Measurements from ENCODE around the gene NOTCH2.
A peak's percentile ranks its signal among the peaks of the same experiment; 100 is the strongest.

NOTCH2 gene

DNA sequence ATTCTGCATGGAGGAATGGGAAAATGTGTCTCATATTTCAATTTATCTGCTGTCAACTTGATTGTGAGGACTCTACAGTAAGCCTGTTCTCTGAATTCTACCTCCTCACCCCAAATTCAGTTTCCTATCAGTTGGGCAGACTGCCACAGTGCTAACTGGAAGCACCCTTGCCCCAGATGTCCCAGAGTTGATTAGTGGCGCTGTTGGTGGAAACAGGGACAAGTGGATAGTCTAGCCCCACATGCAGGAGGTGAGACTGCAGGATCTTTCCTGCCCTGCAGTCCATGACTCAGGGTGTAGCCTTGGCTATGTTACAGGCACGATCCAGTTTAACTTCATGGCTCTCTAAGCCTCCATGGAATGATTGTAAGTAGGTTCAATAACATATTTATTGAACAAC is 195.3 kb downstream of the NOTCH2 start:
- DNase-seq (ENCODE audit: low spot score) = no peak

DNA sequence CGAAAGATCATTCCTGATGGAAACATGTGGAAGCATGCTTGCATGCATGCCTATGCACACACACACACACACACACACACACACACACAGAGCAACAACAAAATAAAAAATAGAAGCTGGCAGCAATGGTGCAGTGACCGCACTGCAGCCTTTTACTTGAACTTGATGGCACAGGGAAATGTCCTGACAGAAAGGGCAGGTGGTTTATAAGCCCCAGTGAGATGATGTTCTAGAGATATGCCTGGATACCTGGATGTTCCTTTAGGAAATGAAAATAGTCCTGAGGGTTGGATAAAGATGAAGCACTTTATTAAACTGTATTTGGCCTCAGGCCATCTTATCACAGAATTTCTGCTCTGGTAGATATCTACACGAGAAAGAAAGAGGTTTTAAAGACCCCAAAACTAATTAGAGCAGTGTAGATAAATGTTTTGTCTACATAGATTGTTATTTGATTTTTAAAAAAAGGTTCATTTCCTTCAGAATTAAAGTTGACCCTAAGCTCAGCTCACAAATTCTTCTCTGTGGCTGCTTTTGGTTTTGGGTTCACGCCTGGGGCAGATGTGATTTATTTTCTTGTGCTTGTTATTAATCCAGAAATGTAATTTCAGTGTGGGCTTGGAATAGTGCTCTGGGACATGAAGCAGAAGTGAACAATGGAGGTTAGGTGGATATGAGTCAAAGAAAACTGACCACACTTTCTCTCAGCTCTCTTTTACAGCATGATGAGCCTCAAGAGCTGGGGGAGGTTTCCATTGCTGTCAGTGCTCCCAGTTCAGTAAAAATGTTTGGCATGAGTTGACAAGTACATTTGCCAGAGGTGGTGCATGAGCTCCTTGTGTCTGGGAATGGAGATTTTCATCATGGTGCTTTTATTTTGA is 196.1 kb downstream of the NOTCH2 start:
- DNase-seq (ENCODE audit: low spot score) = no peak

DNA sequence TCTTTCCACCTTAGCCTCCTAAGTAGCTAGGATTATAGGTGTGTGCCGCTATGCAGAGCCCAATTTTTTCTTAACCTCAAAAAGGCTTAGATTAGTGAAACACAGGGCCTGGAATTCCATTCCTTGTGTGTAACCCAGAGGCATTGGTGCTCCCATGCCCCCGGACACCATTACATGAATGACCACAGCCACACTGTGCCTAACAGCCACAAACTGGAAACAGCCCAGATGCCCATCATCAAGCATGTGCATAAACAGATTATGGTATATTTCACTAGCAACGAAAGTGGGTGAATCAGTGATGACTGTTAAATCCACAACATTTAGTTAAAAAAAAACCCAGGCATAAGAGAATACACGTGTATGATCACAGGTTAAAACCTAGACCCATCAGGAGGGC is 197.6 kb downstream of the NOTCH2 start:
- DNase-seq (ENCODE audit: low spot score) = no peak

DNA sequence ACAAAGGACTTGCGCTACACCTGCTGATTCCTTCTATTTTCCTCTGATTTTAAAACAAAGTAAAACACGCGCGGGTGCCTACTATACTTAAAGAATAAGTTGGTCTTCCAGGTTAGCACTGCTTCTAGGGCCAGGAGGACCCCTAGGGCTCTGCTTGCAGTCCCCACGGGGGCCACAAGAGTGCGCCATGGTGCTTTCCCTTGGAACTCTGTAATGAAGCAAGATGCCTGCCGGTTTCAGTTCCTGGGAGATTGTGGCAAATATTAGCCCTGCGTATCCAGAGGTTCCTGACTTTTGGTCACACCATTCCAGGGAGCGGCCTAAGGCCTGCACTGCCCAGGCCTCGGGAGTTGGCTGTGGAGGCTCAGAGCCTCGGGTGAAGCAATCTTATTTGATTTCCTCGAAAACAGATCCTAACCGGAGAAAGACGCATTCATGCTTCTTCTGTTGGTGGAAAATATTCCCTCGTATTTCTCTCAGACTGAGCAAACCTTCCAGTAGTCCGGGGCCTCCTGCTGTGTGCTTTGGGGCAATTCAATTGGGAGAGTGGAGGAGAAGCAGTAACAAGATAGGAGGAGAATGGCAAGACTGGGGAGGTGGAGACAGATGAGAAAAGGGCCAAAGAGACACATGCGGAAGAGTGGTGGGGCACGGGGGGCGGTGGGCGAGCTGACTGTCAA is 198.4 kb downstream of the NOTCH2 start:
- DNase-seq (ENCODE audit: low spot score) = peak; percentile 47

DNA sequence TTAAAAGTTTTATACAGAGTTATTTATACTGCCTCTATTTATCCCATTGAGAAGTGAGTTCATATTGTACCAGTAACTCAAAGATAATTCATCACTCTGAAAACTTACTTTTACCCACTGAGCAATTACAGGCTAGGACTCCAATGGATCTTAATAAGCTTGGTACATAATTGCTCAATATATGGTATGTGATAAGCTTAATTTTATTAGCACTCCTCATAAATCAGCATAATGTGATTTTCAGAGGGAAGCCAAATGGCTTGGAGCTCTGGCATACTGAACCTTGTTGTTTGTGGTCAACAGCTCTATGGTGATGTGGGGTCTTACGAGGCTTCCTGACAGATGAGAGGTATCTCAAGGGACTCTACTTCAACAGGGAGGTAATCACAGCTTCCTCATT is 199.5 kb downstream of the NOTCH2 start:
- no peak for DNase-seq (ENCODE audit: low spot score)

DNA sequence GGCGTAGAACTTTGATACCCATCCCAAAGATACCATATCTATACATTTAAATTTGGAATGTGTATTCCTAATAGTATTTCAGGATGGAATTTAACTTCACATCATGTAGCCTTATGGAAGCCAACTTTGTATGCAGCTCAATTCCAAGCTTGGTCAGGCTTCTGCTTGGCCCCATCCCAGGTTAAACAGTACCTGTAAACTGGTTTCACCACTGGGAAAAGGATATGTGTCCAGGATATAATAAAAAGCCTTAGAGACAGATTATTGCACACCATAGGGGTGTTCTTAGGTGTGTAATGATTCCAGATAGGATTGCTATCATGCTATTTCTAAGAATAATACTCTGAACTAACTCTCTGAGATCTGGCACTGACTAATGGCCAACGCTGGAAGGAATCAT is 201.3 kb downstream of the NOTCH2 start:
- DNase-seq (ENCODE audit: low spot score) = no peak

DNA sequence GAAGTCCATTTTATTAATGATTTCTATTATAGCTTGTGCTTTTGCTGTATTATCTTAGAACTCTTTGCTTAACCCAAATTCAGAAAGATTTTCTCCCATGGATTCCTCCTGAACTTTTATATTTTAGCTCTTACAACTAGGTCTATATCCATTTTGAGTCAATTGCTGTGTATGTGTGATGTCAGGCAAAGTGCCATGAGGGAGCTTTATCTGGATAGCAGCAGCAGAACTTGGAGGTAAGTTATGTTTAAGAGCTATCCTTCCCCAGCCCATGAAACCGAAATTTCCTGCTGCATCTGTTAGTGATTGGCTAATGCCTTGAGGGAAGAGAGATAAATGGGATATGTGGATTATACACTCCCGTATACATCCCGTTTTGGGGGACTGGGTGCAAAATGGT is 203.0 kb downstream of the NOTCH2 start:
- no peak for DNase-seq (ENCODE audit: low spot score)

DNA sequence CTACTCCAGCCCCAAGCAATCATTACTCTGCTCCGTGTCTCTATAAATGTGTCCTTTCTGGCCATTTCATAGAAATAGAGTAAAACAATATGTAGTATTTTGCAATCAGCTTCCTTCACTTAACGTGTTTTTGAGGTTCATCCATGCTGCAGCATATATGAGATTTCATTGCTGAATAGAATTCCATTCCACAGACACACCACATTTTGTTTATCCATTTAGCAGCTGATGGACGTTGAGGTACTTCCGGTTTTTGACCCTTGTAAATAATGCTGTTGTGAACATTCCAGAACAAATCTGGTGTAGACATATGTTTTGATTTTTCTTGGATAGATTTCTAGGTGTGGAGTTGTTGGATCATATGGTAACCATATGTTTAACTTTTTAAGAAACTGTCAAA is 203.8 kb downstream of the NOTCH2 start:
- no peak for DNase-seq (ENCODE audit: low spot score)

DNA sequence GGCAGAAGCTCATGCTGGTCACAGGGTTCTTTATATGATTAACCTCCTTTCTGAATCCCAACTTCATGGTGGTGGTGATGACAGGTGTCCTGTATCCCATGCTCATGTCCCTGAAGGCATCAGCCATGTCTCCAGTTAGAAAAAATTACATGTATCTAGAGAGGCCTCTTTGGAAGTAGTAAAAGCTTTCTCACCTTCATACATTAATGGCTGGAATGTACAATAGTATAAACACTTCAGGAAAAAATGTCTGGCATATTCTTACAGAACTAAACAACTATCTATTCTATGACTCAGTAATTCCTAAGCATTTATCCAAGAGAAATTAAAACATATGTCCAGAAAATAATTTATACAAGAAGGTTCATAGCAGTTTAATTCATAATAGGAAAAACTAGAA is 207.2 kb downstream of the NOTCH2 start:
- DNase-seq (ENCODE audit: low spot score) = no peak

Data from putamen (tissue), 1 donor.